ENCODE data around the gene DRD3. TPM values are rescaled to one million over a fixed set of nuclear protein-coding genes. Genes with fewer than 3 reads are reported as not detected.

The DRD3 gene
- total RNA-seq, 1 donor from 2014 or later = not detected

- ATAC-seq = no peak
- H3K4me1 ChIP-seq = no peaks in the 10 kb centered on the region
- no peak for DNase-seq
- TF ChIP-seq CTCF (IDR thresholded peaks at IDR 0.05) = no peak
- no peaks in the 10 kb centered on the region for H3K36me3 ChIP-seq
- no peak overlapping the region for H3K4me3 ChIP-seq
- intact Hi-C loops (cut with DNase I) = no loop called here
- H3K9me3 ChIP-seq = no peaks in the 10 kb centered on the region
- H3K27me3 ChIP-seq (ENCODE audit: low read depth) = no peaks in the 10 kb centered on the region
- H3K27ac ChIP-seq = no peak overlapping the region
Observed at GRCh38 chr3:114207768-114208167, 28.9 kb upstream of the DRD3 start.

- no peaks in the 10 kb centered on the region for H3K4me1 ChIP-seq
- no peak for ATAC-seq
Observed at GRCh38 chr3:114206342-114206741, 27.5 kb upstream of the DRD3 start.

DNA sequence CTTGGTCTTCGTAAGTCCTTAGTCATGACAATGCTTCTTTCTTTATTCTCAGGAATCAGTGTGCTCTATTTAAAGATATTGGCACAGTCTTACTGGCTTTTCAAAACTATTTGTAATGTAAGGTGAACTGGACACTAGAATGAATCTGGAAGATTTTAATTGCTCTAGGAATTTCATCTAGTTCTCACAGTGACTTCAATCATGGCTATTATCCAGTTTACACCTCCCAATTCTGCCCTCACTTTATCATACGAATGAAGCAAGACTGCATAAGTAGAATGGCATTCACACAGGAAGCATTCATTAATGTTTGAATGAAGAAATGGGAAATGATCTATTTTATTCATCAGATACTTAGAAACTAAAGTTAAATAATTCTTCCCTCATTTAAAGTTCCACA, 26.7 kb upstream of the DRD3 start:
- no peak for TF ChIP-seq CTCF (IDR thresholded peaks at IDR 0.05)
- no peak for DNase-seq
- H3K27me3 ChIP-seq (ENCODE audit: low read depth) = no peaks in the 10 kb centered on the region
- no peak for ATAC-seq
- intact Hi-C loops (cut with DNase I) = no loop called here
- no peaks in the 10 kb centered on the region for H3K9me3 ChIP-seq
- no peak overlapping the region for H3K27ac ChIP-seq
- H3K4me3 ChIP-seq = no peak overlapping the region
- no peaks in the 10 kb centered on the region for H3K4me1 ChIP-seq
- no peaks in the 10 kb centered on the region for H3K36me3 ChIP-seq

More at GRCh38 chr3:114206342-114206741, 27.5 kb upstream of the DRD3 start:
- H3K36me3 ChIP-seq = no peaks in the 10 kb centered on the region
- intact Hi-C loops (cut with DNase I) = no loop called here
- DNase-seq = no peak
- H3K9me3 ChIP-seq = no peaks in the 10 kb centered on the region
- no peak overlapping the region for H3K4me3 ChIP-seq
- no peaks in the 10 kb centered on the region for H3K27me3 ChIP-seq (ENCODE audit: low read depth)
- TF ChIP-seq CTCF (IDR thresholded peaks at IDR 0.05) = no peak
- no peak overlapping the region for H3K27ac ChIP-seq

- intact Hi-C loops (cut with DNase I) = no loop called here
Observed at GRCh38 chr3:114194750-114195149, 15.9 kb upstream of the DRD3 start.

DNA sequence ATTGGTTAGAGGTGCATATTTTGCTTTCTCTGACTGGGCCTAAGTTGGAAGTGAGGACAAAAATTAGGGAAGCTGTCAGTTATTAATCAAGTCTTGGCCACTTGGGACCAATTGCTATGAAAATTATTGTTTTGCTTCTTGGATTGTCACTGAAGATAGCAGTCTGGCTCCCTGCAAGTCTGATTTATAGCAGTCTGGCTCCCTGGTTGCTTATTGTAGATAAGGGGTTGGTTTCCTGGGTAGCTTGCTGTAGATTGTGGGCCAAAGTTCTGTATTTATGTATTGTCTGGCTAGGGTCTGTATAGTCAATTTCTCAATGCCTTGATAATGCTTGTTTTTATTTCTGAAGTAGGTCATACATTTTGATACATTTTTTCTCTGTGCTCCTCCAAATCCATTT, 13.3 kb upstream of the DRD3 start:
- intact Hi-C loops (cut with DNase I) = no loop called here
- Histone ChIP-seq H3K27ac (no peak overlapping the region), H3K9me3 (no peaks in the 10 kb centered on the region), H3K4me1 (no peaks in the 10 kb centered on the region), H3K4me3 (no peak overlapping the region), H3K36me3 (no peaks in the 10 kb centered on the region), H3K27me3 (ENCODE audit: low read depth) (no peaks in the 10 kb centered on the region)
- TF ChIP-seq CTCF (IDR thresholded peaks at IDR 0.05) = no peak
- DNase-seq (no peak), ATAC-seq (no peak)

More at GRCh38 chr3:114194750-114195149, 15.9 kb upstream of the DRD3 start:
- no peak overlapping the region for H3K27ac ChIP-seq
- H3K4me3 ChIP-seq = no peak overlapping the region
- ATAC-seq (no peak), DNase-seq (no peak)
- no peaks in the 10 kb centered on the region for H3K9me3 ChIP-seq
- H3K4me1 ChIP-seq = no peaks in the 10 kb centered on the region
- H3K27me3 ChIP-seq (ENCODE audit: low read depth) = no peaks in the 10 kb centered on the region
- TF ChIP-seq CTCF (IDR thresholded peaks at IDR 0.05) = no peak
- H3K36me3 ChIP-seq = no peaks in the 10 kb centered on the region

- peaks cover 10% of the 10 kb centered on the region for H3K9me3 ChIP-seq
- ATAC-seq (no peak), DNase-seq (no peak)
- TF ChIP-seq CTCF (IDR thresholded peaks at IDR 0.05) = no peak
- H3K36me3 ChIP-seq = no peaks in the 10 kb centered on the region
- H3K4me1 ChIP-seq = no peaks in the 10 kb centered on the region
- no peak overlapping the region for H3K27ac ChIP-seq
- H3K27me3 ChIP-seq (ENCODE audit: low read depth) = no peaks in the 10 kb centered on the region
- no peak overlapping the region for H3K4me3 ChIP-seq
- intact Hi-C loops (cut with DNase I) = no loop called here
Observed at GRCh38 chr3:114186501-114186900, 7.6 kb upstream of the DRD3 start.

All from lower lobe of right lung (tissue), 2 donors.